Small intestine (tissue), 7 donors: Measurements from ENCODE around the gene ASB5. TPM values are rescaled to one million over a fixed set of nuclear protein-coding genes. Genes with fewer than 3 reads are reported as not detected.

Source experiments
- DNase-seq, 2 donors: peaks; one replicate each; pipeline versions ENCODE4 v3.0.0 to v3.0.0-alpha.2; 2013
- FAIRE-seq: peaks from 2 replicates; lab custom pipeline; 2012; peaks lifted over from hg19 to GRCh38; lab: Jason Lieb, UNC
- H3K27ac ChIP-seq, 3 donors: one replicate each; pipeline ENCODE4 v1.5.1; 2013; ENCODE audit warnings: low read length in 2 of 3, mild to moderate bottlenecking in 2 of 3, control low read depth in 1 of 3, inconsistent platforms in 1 of 3, low read depth in 1 of 3, moderate library complexity in 1 of 3
- H3K27me3 ChIP-seq, 3 donors: one replicate each; pipeline ENCODE4 v1.6.1; 2013; ENCODE audit warnings: low read length in 3 of 3, inconsistent platforms in 1 of 3; ENCODE audit not compliant: control insufficient read depth in 3 of 3, insufficient read depth in 3 of 3
- H3K36me3 ChIP-seq, 3 donors: one replicate each; pipeline ENCODE4 v1.6.1; 2013; ENCODE audit warnings: low read length in 3 of 3, inconsistent platforms in 1 of 3, low read depth in 1 of 3, mild to moderate bottlenecking in 1 of 3, moderate library complexity in 1 of 3; ENCODE audit not compliant: control insufficient read depth in 3 of 3, insufficient read depth in 2 of 3
- H3K4me1 ChIP-seq, 3 donors: one replicate each; pipeline ENCODE4 v1.6.1; 2013; ENCODE audit warnings: low read length in 2 of 3, inconsistent platforms in 1 of 3, low read depth in 1 of 3, mild to moderate bottlenecking in 1 of 3, moderate library complexity in 1 of 3; ENCODE audit not compliant: control insufficient read depth in 3 of 3, insufficient read depth in 2 of 3
- H3K4me3 ChIP-seq, 3 donors: one replicate each; pipeline ENCODE4 v1.5.1; 2013; ENCODE audit warnings: low read length in 3 of 3, control low read depth in 1 of 3, inconsistent platforms in 1 of 3, low read depth in 1 of 3, mild to moderate bottlenecking in 1 of 3, moderate library complexity in 1 of 3
- H3K9me3 ChIP-seq, 2 donors: one replicate each; pipeline ENCODE4 v1.6.1; 2013; ENCODE audit warnings: low read depth in 1 of 2, low read length in 1 of 2; ENCODE audit not compliant: control insufficient read depth in 2 of 2, insufficient read depth in 1 of 2
- WGBS, 3 donors: extraction: QIAGEN DNeasy Blood & Tissue Kit; methylation state at CpG; one replicate each; pipeline ENCODE4 v1.1.7; 2013; 5-methylcytosine and 5-hydroxymethylcytosine counted together
- polyA plus RNA-seq, 4 donors: library from polyadenylated mRNA; stranded (reverse) in 3 of 4; unstranded in 1 of 4; fragments of 200-250 nt in 3 of 4; fragments of 120-200 nt in 1 of 4; gene quantifications; one replicate each; pipeline versions ENCODE4 v1.2.1 to v1.2.3, GENCODE V29; 2013
- donor health status: healthy with polysubstance abuse.
- donor health status: control.
- donor health status: control.
- donor health status: Bipolar disorder and iron deficiency.
- donor health status: healthy.

ASB5 gene
- polyA plus RNA-seq, 4 donors: 0.01 to 2.0 (median 0.52) TPM

DNA sequence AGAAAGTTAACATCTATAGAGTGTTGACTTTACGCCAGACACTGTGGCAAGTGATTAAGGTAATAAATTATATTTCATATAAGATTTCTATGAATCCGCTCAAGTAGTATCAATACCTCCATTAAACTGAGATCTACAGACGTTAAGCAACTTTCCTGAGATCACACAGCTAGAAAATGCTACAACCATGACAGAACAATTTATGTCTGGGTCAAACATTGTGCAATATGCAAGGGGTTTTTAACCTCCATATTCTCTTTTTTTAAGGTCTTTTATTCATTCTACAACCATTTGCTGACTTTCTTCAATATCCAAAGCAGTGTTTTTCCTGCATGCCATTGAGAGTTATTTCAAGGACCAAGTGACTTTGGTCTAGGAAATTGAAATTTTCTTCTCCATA, 10.9 kb downstream of the ASB5 start:
- H3K27ac ChIP-seq: no peak overlapping the region
- H3K9me3 ChIP-seq: no peaks in the 10 kb centered on the region
- H3K4me1 ChIP-seq: no peaks in the 10 kb centered on the region
- DNase-seq: no peak
- no peak for FAIRE-seq
- no peaks in the 10 kb centered on the region for H3K27me3 ChIP-seq
- H3K4me3 ChIP-seq: no peak overlapping the region
- 84 to 88% (median 87%) methylated on average over 3 of the region's 3 CpGs for WGBS, 3 donors
- H3K36me3 ChIP-seq: no peaks in the 10 kb centered on the region

DNA sequence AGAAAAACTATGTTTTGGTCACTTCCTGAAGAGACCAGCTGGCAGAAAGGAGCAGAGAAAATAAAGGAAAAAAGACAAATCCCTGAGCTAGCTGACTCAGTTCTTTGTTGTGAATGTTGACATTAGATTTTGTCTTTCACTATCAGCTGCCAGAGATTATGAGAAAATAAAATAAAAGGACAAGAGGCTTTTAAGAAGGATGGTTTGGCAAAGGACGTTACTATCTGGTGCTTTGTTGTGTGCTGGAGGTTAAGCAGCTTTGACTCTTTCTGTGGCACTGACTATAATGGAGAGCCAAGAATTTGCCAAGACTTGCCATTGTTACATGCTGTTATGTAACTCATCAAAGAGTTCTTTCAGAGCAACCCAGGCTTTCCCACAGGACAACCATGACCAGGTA, 12.1 kb downstream of the ASB5 start:
- no peaks in the 10 kb centered on the region for H3K9me3 ChIP-seq
- DNase-seq (no peak), FAIRE-seq (no peak)
- no peaks in the 10 kb centered on the region for H3K36me3 ChIP-seq
- no peaks in the 10 kb centered on the region for H3K4me1 ChIP-seq
- no peaks in the 10 kb centered on the region for H3K27me3 ChIP-seq
- no peak overlapping the region for H3K27ac ChIP-seq
- H3K4me3 ChIP-seq: no peak overlapping the region
- WGBS, 3 donors: 25 to 34% (median 32%) methylated on average over 1 of the region's 1 CpG

DNA sequence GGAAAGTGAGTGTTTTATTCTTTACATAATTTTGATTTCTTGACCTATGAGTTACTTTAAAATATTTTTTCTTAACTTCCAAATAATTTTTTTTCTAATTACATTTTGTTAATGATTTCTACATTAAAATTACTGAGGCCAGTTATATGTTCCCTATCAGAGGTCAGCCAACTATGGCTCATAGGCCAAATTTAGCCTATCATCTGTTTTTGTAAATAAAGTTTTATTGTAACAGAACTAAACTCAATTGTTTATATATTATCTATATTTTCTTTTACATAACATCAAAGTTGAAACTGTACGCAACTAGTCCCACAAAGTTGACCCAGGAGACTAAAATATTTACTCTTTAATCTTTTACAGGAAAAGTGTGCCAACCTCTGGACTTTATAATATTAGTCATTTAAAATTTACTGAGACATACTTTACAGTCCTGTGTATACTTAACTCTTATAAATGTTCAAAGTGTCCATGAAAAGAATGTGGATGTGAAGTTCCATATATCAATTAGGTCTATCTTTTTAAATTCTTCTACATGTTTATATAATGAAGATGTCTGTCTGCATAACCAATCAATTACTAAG, 26.2 kb downstream of the ASB5 start:
- Histone ChIP-seq H3K36me3 (no peaks in the 10 kb centered on the region), H3K9me3 (no peaks in the 10 kb centered on the region), H3K4me1 (no peaks in the 10 kb centered on the region), H3K4me3 (no peak overlapping the region), H3K27me3 (no peaks in the 10 kb centered on the region), H3K27ac (no peak overlapping the region)
- DNase-seq (no peak), FAIRE-seq (peak; percentile 26)
- 78 to 82% (median 78%) methylated on average over 1 of the region's 1 CpG for WGBS, 3 donors

DNA sequence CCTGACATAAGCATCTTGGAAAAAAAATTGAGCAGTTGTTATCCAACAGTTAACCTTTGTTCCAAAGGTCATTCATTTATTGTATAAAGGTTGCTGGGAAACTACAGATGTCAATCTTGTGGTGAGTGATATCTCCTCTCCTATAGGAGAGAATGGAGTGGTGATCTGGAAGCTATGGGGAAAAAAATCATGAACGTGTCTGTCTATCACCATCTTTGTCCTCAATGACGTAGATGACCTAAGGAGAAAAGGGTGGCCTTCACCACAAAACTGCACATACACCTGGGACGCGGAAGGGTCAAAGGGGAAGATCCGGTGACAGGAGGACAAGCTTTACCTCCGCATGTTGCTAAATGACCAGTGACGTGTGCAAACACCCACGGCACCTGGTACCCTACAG, 27.3 kb downstream of the ASB5 start:
- Histone ChIP-seq H3K27ac (no peak overlapping the region), H3K4me1 (no peaks in the 10 kb centered on the region), H3K9me3 (no peaks in the 10 kb centered on the region), H3K36me3 (no peaks in the 10 kb centered on the region), H3K27me3 (no peaks in the 10 kb centered on the region), H3K4me3 (no peak overlapping the region)
- no peak for DNase-seq
- no peak for FAIRE-seq
- 80 to 86% (median 85%) methylated on average over 8 of the region's 8 CpGs for WGBS, 3 donors

DNA sequence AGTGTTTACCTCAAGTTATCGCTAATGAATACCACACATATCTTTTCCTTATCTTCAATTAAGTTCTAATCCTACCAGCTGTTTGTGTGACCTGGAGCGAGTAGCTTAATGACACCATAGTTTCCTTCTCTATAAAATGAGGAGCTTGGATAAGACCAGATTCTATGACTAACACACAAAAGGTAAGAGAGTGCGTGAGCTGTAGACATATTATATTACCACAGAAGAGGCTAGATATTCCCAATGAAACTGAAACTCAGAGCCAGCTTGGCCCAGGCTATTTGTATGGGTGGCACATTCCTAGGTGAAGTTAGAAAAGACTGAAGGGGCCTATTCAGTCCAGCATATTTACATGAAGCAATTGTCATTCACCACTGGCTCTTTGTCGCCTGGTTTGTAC, 30.2 kb downstream of the ASB5 start:
- DNase-seq (peak in 1 of 2 donors; percentile 20), FAIRE-seq (no peak)
- no peak overlapping the region for H3K4me3 ChIP-seq
- H3K4me1 ChIP-seq: no peaks in the 10 kb centered on the region
- H3K27ac ChIP-seq: peak overlapping the region in 1 of 3 donors; percentile 13
- H3K36me3 ChIP-seq: no peaks in the 10 kb centered on the region
- H3K9me3 ChIP-seq: no peaks in the 10 kb centered on the region
- WGBS, 3 donors: 36 to 54% (median 47%) methylated on average over 4 of the region's 4 CpGs
- no peaks in the 10 kb centered on the region for H3K27me3 ChIP-seq

DNA sequence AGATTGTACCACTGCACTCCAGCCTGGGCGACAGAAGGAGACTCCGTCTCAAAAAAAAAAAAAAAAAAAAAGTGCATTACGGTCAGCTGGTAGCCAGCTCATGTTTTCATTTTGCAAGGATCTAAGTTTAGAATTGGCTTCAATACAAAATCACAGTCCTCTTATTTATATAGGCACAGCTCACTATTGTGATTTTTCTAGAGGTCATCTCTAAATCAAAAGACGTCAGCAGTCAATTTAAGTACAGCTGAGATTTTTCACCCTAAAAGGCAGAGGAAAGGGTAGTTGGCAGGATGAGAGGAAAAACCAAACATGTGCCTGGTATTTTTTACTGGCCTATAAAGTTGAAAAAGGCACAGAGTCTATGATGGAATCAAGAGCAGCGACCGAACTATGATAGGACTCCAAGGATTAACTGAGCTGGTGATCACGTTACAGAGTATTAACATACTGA, 30.8 kb downstream of the ASB5 start:
- no peaks in the 10 kb centered on the region for H3K9me3 ChIP-seq
- H3K4me3 ChIP-seq: no peak overlapping the region
- H3K27ac ChIP-seq: peak overlapping the region in 1 of 3 donors; percentile 13
- H3K36me3 ChIP-seq: no peaks in the 10 kb centered on the region
- DNase-seq (no peak), FAIRE-seq (no peak)
- 59 to 81% (median 78%) methylated on average over 7 of the region's 7 CpGs for WGBS, 3 donors
- H3K27me3 ChIP-seq: no peaks in the 10 kb centered on the region
- H3K4me1 ChIP-seq: no peaks in the 10 kb centered on the region

DNA sequence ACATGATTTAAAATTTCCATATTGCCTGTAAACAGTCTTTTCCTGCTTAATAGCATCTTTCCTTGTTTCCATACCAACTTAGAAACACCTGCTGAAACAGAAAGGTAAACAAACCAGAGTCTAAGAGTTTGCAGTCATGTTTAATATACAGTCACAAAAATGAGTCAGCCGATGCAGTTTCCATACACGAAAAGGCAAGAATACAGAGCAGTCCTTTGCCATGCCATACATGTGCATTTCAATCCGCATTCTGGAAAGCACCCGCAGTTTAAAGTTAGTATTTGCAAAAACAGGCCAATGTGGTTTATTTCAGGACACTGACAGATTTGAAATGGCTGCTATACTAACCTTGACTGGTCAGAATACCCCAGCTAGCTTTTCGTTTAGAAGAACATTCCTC, 32.1 kb downstream of the ASB5 start:
- Histone ChIP-seq H3K4me3 (no peak overlapping the region), H3K27me3 (no peaks in the 10 kb centered on the region), H3K27ac (peak overlapping the region in 1 of 3 donors; percentile 9), H3K36me3 (no peaks in the 10 kb centered on the region), H3K4me1 (no peaks in the 10 kb centered on the region), H3K9me3 (no peaks in the 10 kb centered on the region)
- DNase-seq: no peak
- WGBS, 3 donors: 20 to 54% (median 42%) methylated on average over 5 of the region's 5 CpGs
- no peak for FAIRE-seq

DNA sequence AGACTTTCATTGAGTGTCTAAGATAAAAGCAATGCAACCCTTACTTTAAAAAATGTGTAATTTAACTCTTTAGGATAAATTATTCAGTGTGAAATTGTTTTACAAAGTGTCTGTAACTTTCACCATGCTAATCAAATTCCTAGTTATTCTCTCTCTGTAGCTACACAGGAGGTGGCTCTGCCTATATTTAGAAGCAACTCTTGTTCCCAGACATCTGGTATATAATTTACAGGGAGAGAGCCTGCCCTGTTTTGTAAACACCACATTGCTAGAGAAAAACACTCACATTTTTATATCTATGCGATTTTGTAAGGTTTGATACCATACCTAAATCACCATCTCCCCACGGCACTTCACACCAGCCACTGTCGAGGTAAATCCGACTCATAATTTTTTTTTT, 38.2 kb downstream of the ASB5 start:
- Histone ChIP-seq H3K9me3 (no peaks in the 10 kb centered on the region), H3K4me1 (no peaks in the 10 kb centered on the region), H3K27me3 (no peaks in the 10 kb centered on the region), H3K4me3 (no peak overlapping the region), H3K36me3 (no peaks in the 10 kb centered on the region), H3K27ac (no peak overlapping the region)
- WGBS, 3 donors: 64 to 77% (median 73%) methylated on average over 4 of the region's 4 CpGs
- FAIRE-seq (no peak), DNase-seq (no peak)

DNA sequence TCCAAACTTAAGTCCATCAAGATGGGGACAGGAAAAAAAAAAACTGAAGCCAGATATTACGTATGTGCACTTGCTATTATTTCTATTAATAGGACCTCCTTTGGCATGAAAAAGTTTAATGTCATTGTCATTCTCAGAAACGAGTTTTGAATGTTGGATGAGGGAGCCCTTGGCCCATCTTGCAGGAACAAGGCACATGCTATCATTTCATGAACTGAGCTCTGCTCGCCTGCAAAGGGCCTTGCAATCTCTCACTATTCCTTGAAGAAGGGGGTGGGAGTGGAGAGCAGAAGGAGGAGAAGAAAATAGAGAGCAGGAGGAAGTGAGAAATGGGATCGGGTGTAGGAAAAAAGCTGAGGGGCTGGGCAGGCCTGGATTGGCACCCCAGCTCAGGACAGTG, 39.4 kb downstream of the ASB5 start:
- DNase-seq: no peak
- Histone ChIP-seq H3K4me1 (no peaks in the 10 kb centered on the region), H3K36me3 (no peaks in the 10 kb centered on the region), H3K4me3 (no peak overlapping the region), H3K9me3 (no peaks in the 10 kb centered on the region), H3K27ac (no peak overlapping the region), H3K27me3 (no peaks in the 10 kb centered on the region)
- WGBS, 3 donors: 61 to 65% (median 63%) methylated on average over 4 of the region's 4 CpGs
- FAIRE-seq: no peak
